GM18909 (cell line): ENCODE results near the gene CREB3L1.
A peak's percentile ranks its signal among the peaks of the same experiment; 100 is the strongest.

Experiments used
- ATAC-seq: cut with Tn5 transposase; IDR thresholded peaks from one replicate; pipeline ENCODE4 v1.9.1; 2021; ENCODE audit warnings: mild to moderate bottlenecking; ENCODE audit not compliant: unreplicated experiment, poor library complexity

Gene CREB3L1

GRCh38 chr11:46338988-46339666, 61.7 kb downstream of the CREB3L1 start:
- no peak for ATAC-seq

- ATAC-seq: no peak
Measured at GRCh38 chr11:46339816-46340215, 62.4 kb downstream of the CREB3L1 start.

- ATAC-seq: no peak
Measured at GRCh38 chr11:46341454-46341853, 64.0 kb downstream of the CREB3L1 start.

- ATAC-seq: no peak
Measured at GRCh38 chr11:46342239-46342638, 64.8 kb downstream of the CREB3L1 start.

- no peak for ATAC-seq
Measured at GRCh38 chr11:46343520-46343919, 66.1 kb downstream of the CREB3L1 start.

GRCh38 chr11:46345131-46345597, 67.7 kb downstream of the CREB3L1 start:
- ATAC-seq: no peak

GRCh38 chr11:46345881-46346484, 68.5 kb downstream of the CREB3L1 start:
- ATAC-seq: no peak

GRCh38 chr11:46346886-46347636, 69.6 kb downstream of the CREB3L1 start, which contains the start of gene DGKZ:
DGKZ (plus strand) TSS chr11:46347463; CDS start chr11:46347660, 197 bp downstream.
- peak; percentile 66 for ATAC-seq

GRCh38 chr11:46347637-46348311, 70.3 kb downstream of the CREB3L1 start:
- ATAC-seq: no peak

GRCh38 chr11:46348566-46349401, 71.3 kb downstream of the CREB3L1 start:
- no peak for ATAC-seq

- no peak for ATAC-seq
Measured at GRCh38 chr11:46350695-46351094, 73.2 kb downstream of the CREB3L1 start.

GRCh38 chr11:46351148-46351547, 73.7 kb downstream of the CREB3L1 start:
- ATAC-seq: no peak

GRCh38 chr11:46351606-46352005, 74.1 kb downstream of the CREB3L1 start:
- ATAC-seq: no peak

GRCh38 chr11:46352063-46352841, 74.8 kb downstream of the CREB3L1 start:
- no peak for ATAC-seq

- ATAC-seq: no peak
Measured at GRCh38 chr11:46353698-46354097, 76.2 kb downstream of the CREB3L1 start.

- ATAC-seq: no peak
Measured at GRCh38 chr11:46356924-46357482, 79.5 kb downstream of the CREB3L1 start.

GRCh38 chr11:46357483-46357936, 80.0 kb downstream of the CREB3L1 start:
- no peak for ATAC-seq

GRCh38 chr11:46359953-46360352, 82.5 kb downstream of the CREB3L1 start:
- ATAC-seq: no peak

- ATAC-seq: peak; percentile 29
Measured at GRCh38 chr11:46360878-46361277, 83.4 kb downstream of the CREB3L1 start.
